ENCODE results near the gene KCNF1.

DNA sequence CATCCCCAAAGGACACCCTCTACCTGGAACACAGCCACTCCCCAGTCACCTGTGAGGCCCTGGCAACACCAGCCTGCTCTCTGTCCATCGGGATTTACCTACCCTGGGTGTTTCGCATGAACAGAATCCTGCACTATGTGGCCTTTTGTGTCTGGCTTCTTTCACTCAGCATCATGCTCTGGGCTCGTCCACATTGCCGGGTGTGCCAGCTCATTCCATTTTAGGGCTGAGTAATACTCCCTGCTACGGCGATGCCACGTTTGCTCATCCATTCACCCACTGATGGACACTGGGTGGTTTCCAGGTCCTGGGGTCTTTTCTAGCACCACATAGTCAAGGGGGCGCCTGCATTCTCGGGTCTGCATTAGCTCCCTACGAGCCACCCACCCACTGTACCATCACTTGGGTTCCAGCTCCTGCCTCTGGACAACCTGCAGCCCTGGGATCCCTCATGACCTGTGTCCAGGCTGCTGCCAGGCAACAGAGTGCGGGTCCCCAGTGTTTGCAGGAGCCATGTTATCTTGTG is 22.0 kb downstream of the KCNF1 start:
- no peak for TF ChIP-seq JUND (IDR thresholded peaks at IDR 0.05)
- TF ChIP-seq HNF4A (conservative IDR thresholded peaks at IDR 0.05), result no peak
- no peak for TF ChIP-seq YY1 (IDR thresholded peaks at IDR 0.05)
- TF ChIP-seq, protein P1, sequence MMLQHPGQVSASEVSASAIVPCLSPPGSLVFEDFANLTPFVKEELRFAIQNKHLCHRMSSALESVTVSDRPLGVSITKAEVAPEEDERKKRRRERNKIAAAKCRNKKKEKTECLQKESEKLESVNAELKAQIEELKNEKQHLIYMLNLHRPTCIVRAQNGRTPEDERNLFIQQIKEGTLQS (IDR thresholded peaks at IDR 0.05), result no peak
- TF ChIP-seq, protein P2, sequence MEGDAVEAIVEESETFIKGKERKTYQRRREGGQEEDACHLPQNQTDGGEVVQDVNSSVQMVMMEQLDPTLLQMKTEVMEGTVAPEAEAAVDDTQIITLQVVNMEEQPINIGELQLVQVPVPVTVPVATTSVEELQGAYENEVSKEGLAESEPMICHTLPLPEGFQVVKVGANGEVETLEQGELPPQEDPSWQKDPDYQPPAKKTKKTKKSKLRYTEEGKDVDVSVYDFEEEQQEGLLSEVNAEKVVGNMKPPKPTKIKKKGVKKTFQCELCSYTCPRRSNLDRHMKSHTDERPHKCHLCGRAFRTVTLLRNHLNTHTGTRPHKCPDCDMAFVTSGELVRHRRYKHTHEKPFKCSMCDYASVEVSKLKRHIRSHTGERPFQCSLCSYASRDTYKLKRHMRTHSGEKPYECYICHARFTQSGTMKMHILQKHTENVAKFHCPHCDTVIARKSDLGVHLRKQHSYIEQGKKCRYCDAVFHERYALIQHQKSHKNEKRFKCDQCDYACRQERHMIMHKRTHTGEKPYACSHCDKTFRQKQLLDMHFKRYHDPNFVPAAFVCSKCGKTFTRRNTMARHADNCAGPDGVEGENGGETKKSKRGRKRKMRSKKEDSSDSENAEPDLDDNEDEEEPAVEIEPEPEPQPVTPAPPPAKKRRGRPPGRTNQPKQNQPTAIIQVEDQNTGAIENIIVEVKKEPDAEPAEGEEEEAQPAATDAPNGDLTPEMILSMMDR (IDR thresholded peaks at IDR 0.05; ENCODE audit: low read depth, low read length, missing input control), result no peak
- TF ChIP-seq, protein P3, sequence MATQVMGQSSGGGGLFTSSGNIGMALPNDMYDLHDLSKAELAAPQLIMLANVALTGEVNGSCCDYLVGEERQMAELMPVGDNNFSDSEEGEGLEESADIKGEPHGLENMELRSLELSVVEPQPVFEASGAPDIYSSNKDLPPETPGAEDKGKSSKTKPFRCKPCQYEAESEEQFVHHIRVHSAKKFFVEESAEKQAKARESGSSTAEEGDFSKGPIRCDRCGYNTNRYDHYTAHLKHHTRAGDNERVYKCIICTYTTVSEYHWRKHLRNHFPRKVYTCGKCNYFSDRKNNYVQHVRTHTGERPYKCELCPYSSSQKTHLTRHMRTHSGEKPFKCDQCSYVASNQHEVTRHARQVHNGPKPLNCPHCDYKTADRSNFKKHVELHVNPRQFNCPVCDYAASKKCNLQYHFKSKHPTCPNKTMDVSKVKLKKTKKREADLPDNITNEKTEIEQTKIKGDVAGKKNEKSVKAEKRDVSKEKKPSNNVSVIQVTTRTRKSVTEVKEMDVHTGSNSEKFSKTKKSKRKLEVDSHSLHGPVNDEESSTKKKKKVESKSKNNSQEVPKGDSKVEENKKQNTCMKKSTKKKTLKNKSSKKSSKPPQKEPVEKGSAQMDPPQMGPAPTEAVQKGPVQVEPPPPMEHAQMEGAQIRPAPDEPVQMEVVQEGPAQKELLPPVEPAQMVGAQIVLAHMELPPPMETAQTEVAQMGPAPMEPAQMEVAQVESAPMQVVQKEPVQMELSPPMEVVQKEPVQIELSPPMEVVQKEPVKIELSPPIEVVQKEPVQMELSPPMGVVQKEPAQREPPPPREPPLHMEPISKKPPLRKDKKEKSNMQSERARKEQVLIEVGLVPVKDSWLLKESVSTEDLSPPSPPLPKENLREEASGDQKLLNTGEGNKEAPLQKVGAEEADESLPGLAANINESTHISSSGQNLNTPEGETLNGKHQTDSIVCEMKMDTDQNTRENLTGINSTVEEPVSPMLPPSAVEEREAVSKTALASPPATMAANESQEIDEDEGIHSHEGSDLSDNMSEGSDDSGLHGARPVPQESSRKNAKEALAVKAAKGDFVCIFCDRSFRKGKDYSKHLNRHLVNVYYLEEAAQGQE (IDR thresholded peaks at IDR 0.05), result no peak
- TF ChIP-seq RAD21 (IDR thresholded peaks at IDR 0.05), result no peak
- TF ChIP-seq EGR1 (IDR thresholded peaks at IDR 0.05; ENCODE audit: low read depth in 2 of 2), result no peak
- TF ChIP-seq SP1 (IDR thresholded peaks at IDR 0.05), result no peak
- TF ChIP-seq HNF4G (IDR thresholded peaks at IDR 0.05), result no peak
